NAMALWA (cell line): ENCODE measurements around the gene NVL.
A peak's percentile ranks its signal among the peaks of the same experiment; 100 is the strongest.
"Not testable (repeated sequence)": the region's sequence is repeated elsewhere in the genome, so short reads cannot be mapped to it uniquely, and the experiment has no call there.

ENCODE experiments used
- DNase-seq: peaks from one replicate; pipeline ENCODE4 v3.0.0-alpha.2; 2015; ENCODE audit warnings: low spot score

NVL gene

GRCh38 chr1:224338150-224338838 is 8.3 kb upstream of the NVL start:
- DNase-seq = no peak

- DNase-seq = no peak
Measured at GRCh38 chr1:224333939-224334786, 4.2 kb upstream of the NVL start.

GRCh38 chr1:224333309-224333926 is 3.4 kb upstream of the NVL start:
- DNase-seq = peak; percentile 87

- no peak for DNase-seq
Measured at GRCh38 chr1:224331824-224332223, 1.9 kb upstream of the NVL start.

- no peak for DNase-seq
Measured at GRCh38 chr1:224331326-224331725, 1.4 kb upstream of the NVL start.

GRCh38 chr1:224329484-224329841 is 509 bp downstream of the NVL start:
- DNase-seq = no peak

GRCh38 chr1:224328644-224329043 is 1.3 kb downstream of the NVL start:
- DNase-seq = no peak

- no peak for DNase-seq
Measured at GRCh38 chr1:224325959-224326358, 4.0 kb downstream of the NVL start.

- no peak for DNase-seq
Measured at GRCh38 chr1:224321706-224322105, 8.3 kb downstream of the NVL start.

GRCh38 chr1:224317383-224318045 is 12.5 kb downstream of the NVL start:
- DNase-seq = no peak

- DNase-seq = no peak
Measured at GRCh38 chr1:224312025-224312424, 17.9 kb downstream of the NVL start.

- DNase-seq = not testable (repeated sequence)
Measured at GRCh38 chr1:224311503-224311902, 18.5 kb downstream of the NVL start.

- no peak for DNase-seq
Measured at GRCh38 chr1:224308064-224308463, 21.9 kb downstream of the NVL start.

GRCh38 chr1:224304767-224305166 is 25.2 kb downstream of the NVL start:
- DNase-seq = no peak

- DNase-seq = no peak
Measured at GRCh38 chr1:224302947-224303346, 27.0 kb downstream of the NVL start.

GRCh38 chr1:224301391-224301790 is 28.6 kb downstream of the NVL start:
- DNase-seq = no peak

- no peak for DNase-seq
Measured at GRCh38 chr1:224300346-224300745, 29.6 kb downstream of the NVL start.

- DNase-seq = no peak
Measured at GRCh38 chr1:224298346-224299330, 31.3 kb downstream of the NVL start.

GRCh38 chr1:224294775-224295174 is 35.2 kb downstream of the NVL start:
- DNase-seq = no peak

GRCh38 chr1:224292419-224292818 is 37.6 kb downstream of the NVL start:
- no peak for DNase-seq

GRCh38 chr1:224289396-224289795 is 40.6 kb downstream of the NVL start:
- no peak for DNase-seq
